Muscle layer of duodenum (tissue), 2 donors: ENCODE data around the gene SEC24C.

ENCODE experiments used
- H3K27ac ChIP-seq: one replicate; pipeline ENCODE4 v1.7.0; 2013; ENCODE audit warnings: mild to moderate bottlenecking, low read length
- H3K27me3 ChIP-seq: one replicate; pipeline ENCODE4 v1.7.0; 2013; ENCODE audit warnings: low read depth, mild to moderate bottlenecking, control low read depth, low read length
- H3K36me3 ChIP-seq, 2 donors: one replicate each; pipeline ENCODE4 v1.7.0; 2013; ENCODE audit warnings: low read length in 2 of 2, control low read depth in 1 of 2, mild to moderate bottlenecking in 1 of 2; ENCODE audit not compliant: insufficient read depth in 2 of 2, control insufficient read depth in 1 of 2
- H3K4me1 ChIP-seq, 2 donors: one replicate each; pipeline ENCODE4 v1.7.0; 2013; ENCODE audit warnings: low read length in 2 of 2, mild to moderate bottlenecking in 2 of 2, control low read depth in 1 of 2, moderate library complexity in 1 of 2; ENCODE audit not compliant: insufficient read depth in 2 of 2, control insufficient read depth in 1 of 2
- H3K4me3 ChIP-seq, 2 donors: one replicate each; pipeline ENCODE4 v1.7.0; 2013; ENCODE audit warnings: low read length in 2 of 2, low read depth in 1 of 2, mild to moderate bottlenecking in 1 of 2
- H3K9me3 ChIP-seq, 2 donors: one replicate each; pipeline ENCODE4 v1.7.0; 2013; ENCODE audit warnings: low read length in 2 of 2, control low read depth in 1 of 2, mild to moderate bottlenecking in 1 of 2; ENCODE audit not compliant: control insufficient read depth in 1 of 2
- donor health status: healthy.

Gene SEC24C

DNA sequence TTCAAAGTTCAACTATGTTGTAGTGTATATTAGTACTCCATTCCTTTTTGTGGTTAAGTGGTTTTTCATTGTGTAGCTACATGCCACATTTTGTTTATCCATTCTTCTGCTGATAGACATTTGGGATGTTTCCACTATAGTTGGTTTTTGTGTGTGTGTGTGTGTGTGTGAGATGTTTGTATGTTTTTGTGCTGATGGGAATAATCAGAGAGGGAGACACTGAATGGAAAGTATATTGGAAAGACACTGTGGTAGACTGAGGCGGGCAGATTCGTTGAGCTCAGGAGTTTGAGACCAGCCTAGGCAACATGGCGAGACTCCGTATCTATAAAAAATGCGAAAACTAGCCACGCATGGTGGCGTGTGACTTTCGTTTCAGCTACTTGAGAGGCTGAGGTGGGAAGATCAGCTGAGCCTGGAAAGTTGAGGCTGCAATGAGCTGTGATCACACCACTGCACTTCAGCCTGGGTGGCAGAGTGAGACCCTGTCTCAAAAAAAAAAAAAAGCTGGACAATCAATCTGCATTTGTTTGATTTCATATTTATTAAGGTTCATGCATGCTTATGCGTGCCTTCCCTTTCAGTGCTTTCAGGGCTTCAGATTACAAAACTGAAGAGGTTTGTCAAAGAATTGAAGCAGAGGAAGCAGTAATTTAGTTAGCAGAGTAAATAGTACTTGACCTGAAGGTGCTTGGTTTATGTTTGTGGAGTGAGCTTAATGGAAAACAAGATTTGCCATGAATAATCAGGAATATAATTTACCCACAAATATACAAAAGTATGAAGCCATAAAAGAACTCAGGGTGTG, 14.7 kb downstream of the SEC24C start:
- Histone ChIP-seq H3K36me3 (peaks cover 54 to 66% of the 10 kb centered on the region in 2 donors), H3K27me3 (no peaks in the 10 kb centered on the region), H3K9me3 (no peaks in the 10 kb centered on the region), H3K27ac (no peak overlapping the region), H3K4me3 (no peak overlapping the region), H3K4me1 (no peaks in the 10 kb centered on the region)

DNA sequence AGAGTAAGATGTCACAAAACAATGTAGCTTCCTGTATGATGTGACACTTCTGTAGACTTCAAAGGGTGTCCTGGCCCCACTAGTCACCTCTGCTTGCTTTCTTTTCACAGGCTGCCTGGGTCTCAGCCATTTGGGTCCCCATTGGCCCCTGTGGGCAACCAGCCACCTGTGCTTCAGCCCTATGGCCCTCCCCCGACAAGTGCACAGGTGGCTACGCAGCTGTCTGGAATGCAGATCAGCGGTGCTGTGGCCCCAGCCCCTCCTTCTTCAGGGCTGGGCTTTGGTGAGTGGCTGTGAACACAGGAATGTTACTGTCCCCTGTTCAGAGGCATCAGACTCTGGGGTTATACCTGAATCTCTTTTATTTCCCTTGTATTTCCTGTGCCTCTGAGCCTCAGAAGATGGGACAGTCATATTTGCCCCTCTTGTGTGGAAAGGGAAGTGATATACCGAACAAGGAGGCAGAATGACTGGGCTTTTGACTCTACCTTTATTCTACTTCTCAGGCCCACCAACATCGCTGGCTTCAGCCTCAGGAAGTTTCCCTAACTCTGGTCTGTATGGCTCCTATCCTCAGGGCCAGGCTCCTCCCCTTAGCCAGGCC, 15.4 kb downstream of the SEC24C start:
- H3K4me1 ChIP-seq = no peaks in the 10 kb centered on the region
- H3K27me3 ChIP-seq = no peaks in the 10 kb centered on the region
- no peak overlapping the region for H3K4me3 ChIP-seq
- peaks cover 52 to 66% of the 10 kb centered on the region in 2 donors for H3K36me3 ChIP-seq
- H3K27ac ChIP-seq = no peak overlapping the region
- H3K9me3 ChIP-seq = no peaks in the 10 kb centered on the region

DNA sequence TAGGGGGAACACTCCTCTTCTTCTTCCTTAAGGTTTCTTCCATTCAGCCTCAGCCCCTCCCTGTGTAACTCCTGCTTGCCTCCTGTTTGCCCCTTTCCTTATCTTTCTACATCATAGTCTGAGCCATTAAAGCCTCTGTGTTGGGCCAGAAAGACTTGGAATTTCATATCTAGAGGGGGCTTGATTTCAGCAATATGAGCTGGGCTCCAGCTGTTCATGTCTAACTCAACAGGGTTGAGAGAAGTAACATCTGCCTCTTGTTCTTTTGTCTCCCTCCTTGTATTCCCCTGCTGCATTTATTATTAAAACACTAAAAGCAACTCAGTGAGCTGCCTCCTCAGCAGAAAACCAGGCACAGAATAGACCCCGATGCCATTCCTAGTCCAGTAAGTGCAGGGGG, 17.6 kb downstream of the SEC24C start:
- Histone ChIP-seq H3K27me3 (no peaks in the 10 kb centered on the region), H3K36me3 (peaks cover 73 to 80% of the 10 kb centered on the region in 2 donors), H3K4me3 (no peak overlapping the region), H3K27ac (no peak overlapping the region), H3K9me3 (no peaks in the 10 kb centered on the region), H3K4me1 (no peaks in the 10 kb centered on the region)

DNA sequence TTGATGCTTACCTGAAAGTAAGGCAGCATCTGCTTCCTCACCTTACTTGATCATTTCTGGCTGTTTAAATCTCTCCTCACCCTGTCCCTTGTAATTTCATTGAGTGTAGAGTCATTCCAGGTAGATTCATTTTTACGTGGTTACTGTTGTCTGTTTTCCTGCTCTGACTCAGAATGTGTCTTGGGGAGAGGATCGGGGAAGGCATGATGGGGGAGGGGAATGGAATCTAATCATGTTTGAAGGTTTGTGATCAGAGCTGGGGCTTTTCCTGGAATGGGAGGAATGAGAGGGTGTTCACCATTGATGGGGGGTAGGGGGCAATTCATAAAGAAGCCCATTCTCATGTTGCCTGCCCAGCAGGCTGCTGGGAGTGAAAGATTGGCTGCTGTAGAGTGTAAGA, 18.7 kb downstream of the SEC24C start:
- peaks cover 80 to 90% of the 10 kb centered on the region in 2 donors for H3K36me3 ChIP-seq
- H3K27ac ChIP-seq = no peak overlapping the region
- no peak overlapping the region for H3K4me3 ChIP-seq
- H3K4me1 ChIP-seq = no peaks in the 10 kb centered on the region
- no peaks in the 10 kb centered on the region for H3K27me3 ChIP-seq
- no peaks in the 10 kb centered on the region for H3K9me3 ChIP-seq

DNA sequence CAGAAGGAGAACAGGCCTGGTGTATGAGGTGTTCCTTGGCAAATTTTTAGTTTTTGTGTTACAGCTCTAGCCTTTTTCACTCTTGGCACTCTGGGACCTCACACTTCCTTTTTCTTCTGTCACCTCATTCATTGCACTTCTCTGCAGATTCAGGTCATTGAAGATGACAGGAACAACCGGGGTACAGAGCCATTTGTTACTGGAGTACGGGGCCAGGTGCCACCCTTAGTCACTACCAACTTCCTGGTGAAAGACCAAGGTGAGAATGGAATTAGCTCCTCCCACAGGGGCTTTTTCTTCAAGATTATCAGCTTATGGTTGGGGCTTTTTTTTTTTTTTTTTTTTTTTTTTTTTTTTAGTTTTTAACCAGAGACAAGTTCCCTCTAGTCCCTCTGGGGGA, 19.2 kb downstream of the SEC24C start:
- H3K36me3 ChIP-seq = peaks cover 82 to 93% of the 10 kb centered on the region in 2 donors
- no peaks in the 10 kb centered on the region for H3K9me3 ChIP-seq
- H3K27ac ChIP-seq = no peak overlapping the region
- H3K4me1 ChIP-seq = no peaks in the 10 kb centered on the region
- no peak overlapping the region for H3K4me3 ChIP-seq
- no peaks in the 10 kb centered on the region for H3K27me3 ChIP-seq

DNA sequence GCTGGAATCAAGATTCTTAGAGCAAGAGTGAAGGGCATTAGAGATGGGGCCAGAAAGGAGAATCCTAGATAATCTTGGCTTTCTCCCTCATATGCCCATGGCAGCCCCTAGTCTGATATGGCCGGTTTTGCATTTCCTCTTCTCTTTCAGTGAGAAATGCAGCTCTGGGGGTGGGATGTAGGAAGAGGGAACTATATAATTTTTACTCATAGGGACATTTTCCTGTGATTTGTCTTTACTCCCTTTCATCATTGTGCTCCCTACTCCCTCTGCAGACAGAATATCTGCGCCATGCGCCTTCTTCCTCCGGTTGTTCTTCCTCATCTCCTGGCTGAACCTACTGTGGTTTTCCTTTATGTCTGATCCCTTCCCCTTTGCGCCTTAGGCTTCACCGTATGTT, 20.9 kb downstream of the SEC24C start:
- Histone ChIP-seq H3K9me3 (no peaks in the 10 kb centered on the region), H3K4me3 (no peak overlapping the region), H3K36me3 (peaks cover 88 to 95% of the 10 kb centered on the region in 2 donors), H3K27ac (no peak overlapping the region), H3K27me3 (no peaks in the 10 kb centered on the region), H3K4me1 (no peaks in the 10 kb centered on the region)

DNA sequence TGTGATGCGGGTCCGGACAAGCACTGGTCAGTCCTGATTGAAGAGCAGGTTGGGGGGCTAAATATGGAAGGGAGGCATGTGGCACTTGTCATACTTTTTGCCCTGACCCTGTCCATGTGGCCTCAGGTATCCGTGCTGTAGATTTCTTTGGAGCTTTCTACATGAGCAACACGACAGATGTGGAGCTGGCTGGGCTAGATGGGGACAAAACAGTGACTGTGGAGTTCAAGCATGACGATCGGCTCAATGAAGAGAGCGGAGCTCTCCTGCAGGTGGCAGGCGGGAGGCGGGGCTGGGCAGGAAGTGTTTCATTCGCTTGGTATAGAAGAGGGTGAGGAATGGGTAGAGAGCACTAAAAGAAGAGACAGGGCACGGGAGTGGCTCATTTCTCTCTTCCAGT, 24.7 kb downstream of the SEC24C start:
- Histone ChIP-seq H3K27me3 (no peaks in the 10 kb centered on the region), H3K4me3 (no peak overlapping the region), H3K9me3 (no peaks in the 10 kb centered on the region), H3K4me1 (peaks cover 0 to 18% of the 10 kb centered on the region in 2 donors), H3K36me3 (peaks cover 67 to 74% of the 10 kb centered on the region in 2 donors), H3K27ac (no peak overlapping the region)

DNA sequence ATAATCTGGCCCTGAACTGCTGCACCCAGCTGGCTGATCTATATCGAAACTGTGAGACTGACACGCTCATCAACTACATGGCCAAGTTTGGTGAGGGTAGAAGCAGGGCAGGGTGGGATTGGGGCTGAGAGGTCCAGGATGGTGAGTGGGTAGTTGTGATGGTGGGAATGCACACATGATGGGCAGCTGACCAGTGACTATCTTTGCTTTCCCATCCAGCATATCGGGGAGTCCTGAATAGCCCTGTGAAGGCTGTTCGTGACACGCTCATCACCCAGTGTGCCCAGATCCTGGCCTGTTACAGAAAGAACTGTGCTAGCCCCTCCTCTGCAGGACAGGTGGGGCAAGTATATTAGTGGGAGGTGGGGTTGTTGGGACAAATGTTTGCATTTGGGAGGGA, 25.2 kb downstream of the SEC24C start:
- Histone ChIP-seq H3K4me1 (peaks cover 0 to 23% of the 10 kb centered on the region in 2 donors), H3K9me3 (no peaks in the 10 kb centered on the region), H3K36me3 (peaks cover 65 to 69% of the 10 kb centered on the region in 2 donors), H3K27ac (no peak overlapping the region), H3K4me3 (no peak overlapping the region), H3K27me3 (no peaks in the 10 kb centered on the region)

DNA sequence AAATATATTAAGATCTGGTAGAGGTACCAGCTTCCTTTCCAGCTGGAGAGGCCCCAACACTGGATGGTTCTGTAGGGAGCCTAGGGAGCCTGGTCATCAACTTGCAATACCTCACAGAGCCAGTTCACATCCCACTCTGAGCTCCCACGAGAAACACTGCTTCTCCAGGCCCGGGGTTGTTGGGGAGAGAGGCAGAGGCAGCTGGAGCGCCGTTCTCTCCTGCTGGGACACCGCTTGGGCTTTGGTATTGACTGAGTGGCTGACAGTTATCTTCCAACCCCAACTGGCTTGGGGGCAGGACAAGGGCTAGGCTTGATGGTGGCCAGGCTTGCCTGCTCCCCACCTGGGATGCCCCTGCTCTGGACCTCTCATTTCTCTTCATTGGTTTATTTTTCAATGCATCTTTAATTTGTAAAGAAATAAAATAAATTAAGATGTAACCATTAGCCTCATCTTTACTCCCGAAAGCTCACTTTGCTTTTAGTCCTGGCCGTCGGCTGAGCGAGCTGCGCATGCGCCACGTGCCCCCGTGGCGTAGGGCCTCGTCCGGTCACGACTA, 27.6 kb downstream of the SEC24C start:
- Histone ChIP-seq H3K9me3 (no peaks in the 10 kb centered on the region), H3K27ac (peak overlapping the region; percentile 86), H3K27me3 (no peaks in the 10 kb centered on the region), H3K36me3 (peaks cover 46 to 51% of the 10 kb centered on the region in 2 donors), H3K4me1 (peaks cover 7 to 36% of the 10 kb centered on the region in 2 donors), H3K4me3 (peak overlapping the region; percentile 96 to 97)

DNA sequence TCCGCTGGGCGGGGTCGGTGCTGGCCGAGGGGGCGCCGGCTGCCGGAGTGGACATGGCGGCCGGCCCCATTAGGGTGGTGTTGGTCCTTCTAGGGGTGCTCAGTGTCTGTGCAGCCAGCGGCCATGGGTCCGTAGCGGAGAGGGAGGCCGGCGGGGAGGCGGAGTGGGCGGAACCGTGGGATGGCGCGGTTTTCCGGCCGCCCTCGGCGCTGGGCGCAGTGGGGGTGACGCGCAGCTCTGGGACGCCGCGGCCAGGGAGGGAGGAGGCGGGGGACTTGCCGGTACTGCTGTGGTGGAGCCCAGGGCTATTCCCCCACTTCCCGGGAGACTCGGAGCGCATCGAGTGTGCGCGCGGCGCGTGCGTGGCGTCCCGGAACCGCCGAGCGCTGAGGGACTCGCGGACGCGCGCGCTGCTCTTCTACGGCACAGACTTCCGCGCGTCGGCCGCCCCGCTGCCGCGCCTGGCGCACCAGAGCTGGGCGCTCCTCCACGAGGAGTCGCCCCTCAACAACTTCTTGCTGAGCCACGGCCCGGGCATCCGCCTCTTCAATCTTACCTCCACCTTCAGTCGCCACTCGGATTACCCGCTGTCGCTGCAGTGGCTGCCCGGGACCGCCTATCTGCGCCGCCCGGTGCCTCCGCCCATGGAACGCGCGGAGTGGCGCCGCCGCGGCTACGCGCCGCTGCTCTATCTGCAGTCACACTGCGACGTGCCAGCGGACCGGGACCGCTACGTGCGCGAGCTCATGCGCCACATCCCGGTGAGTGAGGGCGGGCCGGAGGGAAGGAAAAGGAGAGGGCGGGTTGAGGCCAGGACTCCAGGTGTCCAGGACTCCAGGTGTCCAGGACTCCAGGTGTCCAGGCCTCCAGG, 28.3 kb downstream of the SEC24C start:
- peak overlapping the region; percentile 96 to 97 for H3K4me3 ChIP-seq
- peaks cover 42 to 45% of the 10 kb centered on the region in 2 donors for H3K36me3 ChIP-seq
- H3K27ac ChIP-seq = peak overlapping the region; percentile 86
- peaks cover 7 to 36% of the 10 kb centered on the region in 2 donors for H3K4me1 ChIP-seq
- H3K27me3 ChIP-seq = no peaks in the 10 kb centered on the region
- no peaks in the 10 kb centered on the region for H3K9me3 ChIP-seq
